Coronary artery (tissue), 2 donors: ENCODE results near the gene BTBD17.

Experiments
- DNase-seq: peaks from one replicate; pipeline ENCODE4 v3.0.0-alpha.2; 2017; ENCODE audit warnings: low spot score
- H3K27ac ChIP-seq, 2 donors: fragments of 200-600 bp; sonication (generic); one replicate each; pipeline ENCODE4 v1.5.1; 2016 to 2019
- H3K4me3 ChIP-seq: fragments of 200-600 bp; sonication (generic); 2 replicates; pipeline ENCODE4 v1.5.1; 2016; ENCODE audit warnings: mild to moderate bottlenecking, moderate library complexity
- CTCF ChIP-seq: fragments of 200-600 bp; sonication (generic); IDR thresholded peaks from one replicate; pipeline ENCODE4 v1.5.1; 2019; ENCODE audit warnings: antibody characterized with exemption

Gene BTBD17

GRCh38 chr17:74357466-74357809, 4.2 kb downstream of the BTBD17 start:
- no peak for DNase-seq
- Histone ChIP-seq H3K27ac (no peak overlapping the region), H3K4me3 (peak overlapping the region; percentile 61)
- TF ChIP-seq CTCF = no peak

- Histone ChIP-seq H3K27ac (no peak overlapping the region), H3K4me3 (peak overlapping the region; percentile 61)
- DNase-seq = no peak
- TF ChIP-seq CTCF = no peak
Observed at GRCh38 chr17:74356646-74357465, 4.8 kb downstream of the BTBD17 start.

- Histone ChIP-seq H3K27ac (no peak overlapping the region), H3K4me3 (no peak overlapping the region)
- TF ChIP-seq CTCF = no peak
- no peak for DNase-seq
Observed at GRCh38 chr17:74355065-74355464, 6.6 kb downstream of the BTBD17 start.

- no peak for TF ChIP-seq CTCF
- Histone ChIP-seq H3K4me3 (no peak overlapping the region), H3K27ac (no peak overlapping the region)
- no peak for DNase-seq
Observed at GRCh38 chr17:74354561-74354960, 7.1 kb downstream of the BTBD17 start.

- no peak overlapping the region for H3K27ac ChIP-seq
- no peak for TF ChIP-seq CTCF
- DNase-seq = no peak
Observed at GRCh38 chr17:74354123-74354522, 7.5 kb downstream of the BTBD17 start.

GRCh38 chr17:74353446-74354060, 8.1 kb downstream of the BTBD17 start:
- Histone ChIP-seq H3K4me3 (no peak overlapping the region), H3K27ac (no peak overlapping the region)
- TF ChIP-seq CTCF = no peak
- no peak for DNase-seq

More at GRCh38 chr17:74354123-74354522, 7.5 kb downstream of the BTBD17 start:
- H3K4me3 ChIP-seq = no peak overlapping the region
